Uterus (tissue), 2 donors: ENCODE measurements around the gene TMEM222.

ENCODE experiments used
- POLR2A ChIP-seq, 2 donors: fragments of 450-650 bp; IDR thresholded peaks; one replicate each; pipeline ENCODE4 v1.6.1; 2016; ENCODE audit warnings: antibody characterized with exemption in 2 of 2, mild to moderate bottlenecking in 1 of 2, moderate library complexity in 1 of 2
- TF ChIP-seq, protein P1 (sequence below), 4 experiments: fragments of 200-600 bp in 2 of 4; fragments of 450-650 bp in 2 of 4; sonication (generic) in 2 of 4; IDR thresholded peaks; one replicate each; pipeline ENCODE4 v1.5.1; 2016 to 2019; ENCODE audit warnings: antibody characterized with exemption in 4 of 4, mild to moderate bottlenecking in 2 of 4, moderate library complexity in 1 of 4

GRCh38 chr1:27380766-27381733, 59.1 kb downstream of the TMEM222 start:
- no peak for TF ChIP-seq POLR2A (IDR thresholded peaks at IDR 0.05)
- TF ChIP-seq, protein P1, sequence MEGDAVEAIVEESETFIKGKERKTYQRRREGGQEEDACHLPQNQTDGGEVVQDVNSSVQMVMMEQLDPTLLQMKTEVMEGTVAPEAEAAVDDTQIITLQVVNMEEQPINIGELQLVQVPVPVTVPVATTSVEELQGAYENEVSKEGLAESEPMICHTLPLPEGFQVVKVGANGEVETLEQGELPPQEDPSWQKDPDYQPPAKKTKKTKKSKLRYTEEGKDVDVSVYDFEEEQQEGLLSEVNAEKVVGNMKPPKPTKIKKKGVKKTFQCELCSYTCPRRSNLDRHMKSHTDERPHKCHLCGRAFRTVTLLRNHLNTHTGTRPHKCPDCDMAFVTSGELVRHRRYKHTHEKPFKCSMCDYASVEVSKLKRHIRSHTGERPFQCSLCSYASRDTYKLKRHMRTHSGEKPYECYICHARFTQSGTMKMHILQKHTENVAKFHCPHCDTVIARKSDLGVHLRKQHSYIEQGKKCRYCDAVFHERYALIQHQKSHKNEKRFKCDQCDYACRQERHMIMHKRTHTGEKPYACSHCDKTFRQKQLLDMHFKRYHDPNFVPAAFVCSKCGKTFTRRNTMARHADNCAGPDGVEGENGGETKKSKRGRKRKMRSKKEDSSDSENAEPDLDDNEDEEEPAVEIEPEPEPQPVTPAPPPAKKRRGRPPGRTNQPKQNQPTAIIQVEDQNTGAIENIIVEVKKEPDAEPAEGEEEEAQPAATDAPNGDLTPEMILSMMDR (IDR thresholded peaks at IDR 0.05), result no peak
